Spleen (tissue), 7 donors: ENCODE results near the gene SDC1.

Experiments
- CTCF ChIP-seq, 11 experiments: fragments of 200-600 bp in 7 of 11; fragments of 450-650 bp in 4 of 11; sonication (generic) in 4 of 11; IDR thresholded peaks in 8 of 11; conservative IDR thresholded peaks in 3 of 11; 1 replicate in 7 of 11; 2 replicates in 4 of 11; pipeline versions ENCODE4 v1.4.0 to v1.8.0; 2016 to 2021; ENCODE audit warnings: antibody characterized with exemption in 11 of 11, inconsistent platforms in 4 of 11, mild to moderate bottlenecking in 1 of 11
- POLR2A ChIP-seq, 3 donors: fragments of 450-650 bp; IDR thresholded peaks; one replicate each; pipeline ENCODE4 v1.5.1; 2017; ENCODE audit warnings: antibody characterized with exemption in 3 of 3, mild to moderate bottlenecking in 1 of 3
- POLR2AphosphoS5 ChIP-seq, 3 donors: sonication (generic); formaldehyde crosslinking; IDR thresholded peaks; one replicate each; pipeline ENCODE4 v1.5.1; 2017; ENCODE audit warnings: antibody characterized with exemption in 3 of 3
- donor health status: DM: no; HTN: no; CAD: no; lungs with moderate emphysema.
- donor health status: DM: no; HTN: no; CAD: no.
- donor health status: DM: no; HTN: no; CAD: no.

GRCh38 chr2:20198796-20199632, 25.9 kb downstream of the SDC1 start:
- TF ChIP-seq CTCF (IDR thresholded peaks at IDR 0.05 in 8 of 11, conservative IDR thresholded peaks at IDR 0.05 in 3 of 11) (no peak), POLR2AphosphoS5 (IDR thresholded peaks at IDR 0.05) (no peak), POLR2A (IDR thresholded peaks at IDR 0.05) (no peak)
